Suprapubic skin (tissue), 4 donors: ENCODE results near the gene PGAP6. TPM values are rescaled to one million over a fixed set of nuclear protein-coding genes. Genes with fewer than 3 reads are reported as not detected.

Experiments
- DNase-seq, 2 donors: peaks; one replicate each; pipeline ENCODE4 v3.0.0-alpha.2; 2019; ENCODE audit warnings: low spot score in 2 of 2
- H3K27ac ChIP-seq: fragments of 200-600 bp; sonication (generic); one replicate; pipeline ENCODE4 v1.5.1; 2019
- H3K27me3 ChIP-seq: fragments of 200-600 bp; sonication (generic); one replicate; pipeline ENCODE4 v1.5.1; 2019
- H3K36me3 ChIP-seq: fragments of 200-600 bp; sonication (generic); one replicate; pipeline ENCODE4 v1.5.1; 2019
- H3K4me1 ChIP-seq: fragments of 200-600 bp; sonication (generic); one replicate; pipeline ENCODE4 v1.5.1; 2019
- H3K4me3 ChIP-seq: fragments of 200-600 bp; sonication (generic); one replicate; pipeline ENCODE4 v1.5.1; 2019; ENCODE audit warnings: mild to moderate bottlenecking
- H3K9me3 ChIP-seq: fragments of 200-600 bp; sonication (generic); one replicate; pipeline ENCODE4 v1.5.1; 2019
- CTCF ChIP-seq, 2 donors: fragments of 200-600 bp in 1 of 2; fragments of 450-650 bp in 1 of 2; sonication (generic) in 1 of 2; IDR thresholded peaks; one replicate each; pipeline ENCODE4 v1.5.1; 2016 to 2019; ENCODE audit warnings: antibody characterized with exemption in 2 of 2, mild to moderate bottlenecking in 1 of 2, moderate library complexity in 1 of 2
- EP300 ChIP-seq: sonication (generic); formaldehyde crosslinking; IDR thresholded peaks from one replicate; pipeline ENCODE4 v1.6.1; 2017; ENCODE audit warnings: antibody characterized with exemption
- POLR2A ChIP-seq, 2 donors: fragments of 450-650 bp; IDR thresholded peaks; one replicate each; pipeline ENCODE4 v1.6.1; 2017; ENCODE audit warnings: antibody characterized with exemption in 2 of 2, mild to moderate bottlenecking in 2 of 2, moderate library complexity in 2 of 2
- POLR2AphosphoS5 ChIP-seq, 3 donors: sonication (generic); formaldehyde crosslinking; IDR thresholded peaks; one replicate each; pipeline ENCODE4 v1.6.1; 2017; ENCODE audit warnings: antibody characterized with exemption in 3 of 3
- WGBS: methylation state at CpG from one replicate; pipeline ENCODE4 v1.1.5; 2018; 5-methylcytosine and 5-hydroxymethylcytosine counted together
- total RNA-seq, 4 donors: library from RNA; depleted of rRNA; stranded (reverse); fragments of >200 nt; gene quantifications; one replicate each; pipeline ENCODE4 v1.1.0, GENCODE V29; 2016

PGAP6 gene
- total RNA-seq, 4 donors from 2014 or later = 12.6 to 19.3 (median 15.5) TPM

- peaks cover 67% of the 10 kb centered on the region for H3K36me3 ChIP-seq
- TF ChIP-seq CTCF (IDR thresholded peaks at IDR 0.05) = no peak
- TF ChIP-seq POLR2A (IDR thresholded peaks at IDR 0.05) = no peak
- TF ChIP-seq EP300 = no peak
- no peak for TF ChIP-seq POLR2AphosphoS5 (IDR thresholded peaks at IDR 0.05)
- H3K4me3 ChIP-seq = no peak overlapping the region
- no peak for DNase-seq
- peaks cover 20% of the 10 kb centered on the region for H3K4me1 ChIP-seq
- H3K9me3 ChIP-seq = no peaks in the 10 kb centered on the region
- no peak overlapping the region for H3K27ac ChIP-seq
- no peaks in the 10 kb centered on the region for H3K27me3 ChIP-seq
- WGBS = 98% methylated on average over 12 of the region's 19 CpGs
Measured at GRCh38 chr16:372302-372983, 9.3 kb downstream of the PGAP6 start.

GRCh38 chr16:371515-372301 lies 10.1 kb downstream of the PGAP6 start:
- no peak overlapping the region for H3K4me3 ChIP-seq
- H3K36me3 ChIP-seq = peaks cover 67% of the 10 kb centered on the region
- DNase-seq = peak in 1 of 2 donors; percentile 62
- H3K27ac ChIP-seq = no peak overlapping the region
- H3K4me1 ChIP-seq = peaks cover 20% of the 10 kb centered on the region
- no peaks in the 10 kb centered on the region for H3K27me3 ChIP-seq
- no peaks in the 10 kb centered on the region for H3K9me3 ChIP-seq
- 80% methylated on average over 21 of the region's 31 CpGs for WGBS
- TF ChIP-seq EP300 (no peak), CTCF (IDR thresholded peaks at IDR 0.05) (no peak), POLR2A (IDR thresholded peaks at IDR 0.05) (no peak), POLR2AphosphoS5 (IDR thresholded peaks at IDR 0.05) (no peak)

GRCh38 chr16:370979-371514 lies 10.7 kb downstream of the PGAP6 start:
- H3K27me3 ChIP-seq = no peaks in the 10 kb centered on the region
- peaks cover 20% of the 10 kb centered on the region for H3K4me1 ChIP-seq
- WGBS = 62% methylated on average over 10 of the region's 10 CpGs
- peak; percentile 72 to 78 for DNase-seq
- TF ChIP-seq POLR2AphosphoS5 (IDR thresholded peaks at IDR 0.05) = no peak
- no peak for TF ChIP-seq CTCF (IDR thresholded peaks at IDR 0.05)
- no peak for TF ChIP-seq EP300
- no peak for TF ChIP-seq POLR2A (IDR thresholded peaks at IDR 0.05)
- peak overlapping the region; percentile 58 for H3K4me3 ChIP-seq
- peaks cover 65% of the 10 kb centered on the region for H3K36me3 ChIP-seq
- peak overlapping the region; percentile 39 for H3K27ac ChIP-seq
- no peaks in the 10 kb centered on the region for H3K9me3 ChIP-seq

GRCh38 chr16:370443-370842 lies 11.3 kb downstream of the PGAP6 start, which contains the start of gene MRPL28:
MRPL28 (minus strand) TSS chr16:370538; CDS start chr16:370218, 320 bp downstream.
- peak within 1 kb of the TSS; percentile 39 for H3K27ac ChIP-seq
- H3K4me3 ChIP-seq = peak within 1 kb of the TSS; percentile 58
- no peaks in the 10 kb centered on the region for H3K27me3 ChIP-seq
- TF ChIP-seq POLR2AphosphoS5 (IDR thresholded peaks at IDR 0.05) (peak in 1 of 3 donors; percentile 41), POLR2A (IDR thresholded peaks at IDR 0.05) (no peak)
- under 1% methylated on average over 21 of the region's 30 CpGs for WGBS
- H3K9me3 ChIP-seq = no peaks in the 10 kb centered on the region
- peaks cover 20% of the 10 kb centered on the region for H3K4me1 ChIP-seq
- H3K36me3 ChIP-seq = peaks cover 60% of the 10 kb centered on the region
- peak; percentile 97 to 98 for DNase-seq

GRCh38 chr16:369866-370436 lies 11.8 kb downstream of the PGAP6 start:
- 59% methylated on average over 17 of the region's 44 CpGs for WGBS
- H3K27ac ChIP-seq = no peak overlapping the region
- H3K27me3 ChIP-seq = no peaks in the 10 kb centered on the region
- H3K36me3 ChIP-seq = peaks cover 55% of the 10 kb centered on the region
- DNase-seq = peak in 1 of 2 donors; percentile 63
- peak overlapping the region; percentile 58 for H3K4me3 ChIP-seq
- peaks cover 20% of the 10 kb centered on the region for H3K4me1 ChIP-seq
- TF ChIP-seq CTCF (IDR thresholded peaks at IDR 0.05) (no peak), POLR2AphosphoS5 (IDR thresholded peaks at IDR 0.05) (no peak), EP300 (no peak), POLR2A (IDR thresholded peaks at IDR 0.05) (no peak)
- no peaks in the 10 kb centered on the region for H3K9me3 ChIP-seq
